ENCODE measurements around the gene PRR18. TPM values are rescaled to one million over a fixed set of nuclear protein-coding genes. Genes with fewer than 3 reads are reported as not detected.

Gene PRR18
- total RNA-seq, 4 donors from 2014 or later = 0.21 to 0.67 (median 0.59) TPM; not detected in 1

- intact Hi-C loops (cut with DNase I) = no loop called here
- TF ChIP-seq POLR2A (IDR thresholded peaks at IDR 0.05) = no peak
- TF ChIP-seq, protein P1, sequence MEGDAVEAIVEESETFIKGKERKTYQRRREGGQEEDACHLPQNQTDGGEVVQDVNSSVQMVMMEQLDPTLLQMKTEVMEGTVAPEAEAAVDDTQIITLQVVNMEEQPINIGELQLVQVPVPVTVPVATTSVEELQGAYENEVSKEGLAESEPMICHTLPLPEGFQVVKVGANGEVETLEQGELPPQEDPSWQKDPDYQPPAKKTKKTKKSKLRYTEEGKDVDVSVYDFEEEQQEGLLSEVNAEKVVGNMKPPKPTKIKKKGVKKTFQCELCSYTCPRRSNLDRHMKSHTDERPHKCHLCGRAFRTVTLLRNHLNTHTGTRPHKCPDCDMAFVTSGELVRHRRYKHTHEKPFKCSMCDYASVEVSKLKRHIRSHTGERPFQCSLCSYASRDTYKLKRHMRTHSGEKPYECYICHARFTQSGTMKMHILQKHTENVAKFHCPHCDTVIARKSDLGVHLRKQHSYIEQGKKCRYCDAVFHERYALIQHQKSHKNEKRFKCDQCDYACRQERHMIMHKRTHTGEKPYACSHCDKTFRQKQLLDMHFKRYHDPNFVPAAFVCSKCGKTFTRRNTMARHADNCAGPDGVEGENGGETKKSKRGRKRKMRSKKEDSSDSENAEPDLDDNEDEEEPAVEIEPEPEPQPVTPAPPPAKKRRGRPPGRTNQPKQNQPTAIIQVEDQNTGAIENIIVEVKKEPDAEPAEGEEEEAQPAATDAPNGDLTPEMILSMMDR (IDR thresholded peaks at IDR 0.05) = no peak
- Histone ChIP-seq H3K27ac (no peak overlapping the region), H3K27me3 (no peaks in the 10 kb centered on the region), H3K9me3 (no peaks in the 10 kb centered on the region), H3K36me3 (no peaks in the 10 kb centered on the region), H3K4me1 (peaks cover 3% of the 10 kb centered on the region in 2 donors), H3K4me3 (replicated peaks in 1 of 3) (no peak overlapping the region)
- no peak for DNase-seq
- WGBS, 2 donors = 88 to 92% methylated on average over 8 to 9 of the region's 9 CpGs
Measured at GRCh38 chr6:166271376-166271765, 36.8 kb downstream of the PRR18 start.

GRCh38 chr6:166270706-166271375 lies 37.4 kb downstream of the PRR18 start:
- H3K9me3 ChIP-seq = no peaks in the 10 kb centered on the region
- H3K27me3 ChIP-seq = no peaks in the 10 kb centered on the region
- H3K4me3 ChIP-seq (replicated peaks in 1 of 3) = no peak overlapping the region
- no peak overlapping the region for H3K27ac ChIP-seq
- intact Hi-C loops (cut with DNase I) = no loop called here
- 86 to 89% methylated on average over 9 of the region's 10 CpGs for WGBS, 2 donors
- H3K36me3 ChIP-seq = no peaks in the 10 kb centered on the region
- peaks cover under 1 to 3% of the 10 kb centered on the region in 2 donors for H3K4me1 ChIP-seq
- no peak for DNase-seq
- TF ChIP-seq, protein P1 (IDR thresholded peaks at IDR 0.05) = no peak
- no peak for TF ChIP-seq POLR2A (IDR thresholded peaks at IDR 0.05)

DNA sequence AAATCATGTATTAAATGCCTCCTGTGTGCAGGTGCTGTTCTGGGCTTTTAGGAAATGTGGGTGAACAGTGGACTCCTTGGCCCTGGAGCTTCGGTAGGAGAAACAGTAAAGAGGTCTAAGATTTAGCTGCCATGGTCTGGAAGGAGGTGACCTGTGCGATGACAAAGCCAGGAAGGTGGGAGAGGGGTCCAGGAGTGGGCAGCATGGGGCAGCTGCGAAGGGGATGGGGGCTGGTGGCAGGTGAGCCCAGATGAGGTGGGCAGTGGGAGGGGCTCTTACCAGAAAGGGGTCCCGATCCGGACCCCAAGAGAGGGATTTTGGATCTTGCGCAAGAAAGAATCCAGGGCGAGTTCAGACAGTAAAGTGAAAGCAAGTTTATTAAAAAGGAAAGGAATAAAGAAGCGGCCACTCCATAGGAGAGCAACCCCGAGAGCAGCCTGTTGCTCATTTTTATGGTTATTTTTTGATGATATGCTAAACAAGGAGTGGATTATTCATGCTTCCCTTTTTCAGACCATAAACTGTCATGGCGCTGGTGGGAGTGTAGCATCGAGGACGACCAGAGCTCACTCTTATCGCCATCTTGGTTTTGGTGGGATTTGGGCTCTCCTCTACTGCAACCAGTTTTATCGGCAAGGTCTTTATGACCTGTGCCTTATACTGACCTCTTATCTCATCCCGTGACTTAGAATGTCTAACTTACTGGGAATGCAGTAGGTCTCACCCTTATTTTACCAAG lies 38.7 kb downstream of the PRR18 start:
- no peak for DNase-seq
- no peaks in the 10 kb centered on the region for H3K9me3 ChIP-seq
- no peak overlapping the region for H3K27ac ChIP-seq
- H3K27me3 ChIP-seq = no peaks in the 10 kb centered on the region
- 79 to 86% methylated on average over 15 of the region's 15 CpGs for WGBS, 2 donors
- H3K4me3 ChIP-seq (replicated peaks in 1 of 3) = no peak overlapping the region
- intact Hi-C loops (cut with DNase I) = no loop called here
- H3K36me3 ChIP-seq = no peaks in the 10 kb centered on the region
- H3K4me1 ChIP-seq = no peaks in the 10 kb centered on the region
- no peak for TF ChIP-seq POLR2A (IDR thresholded peaks at IDR 0.05)
- TF ChIP-seq, protein P1 (IDR thresholded peaks at IDR 0.05) = no peak

DNA sequence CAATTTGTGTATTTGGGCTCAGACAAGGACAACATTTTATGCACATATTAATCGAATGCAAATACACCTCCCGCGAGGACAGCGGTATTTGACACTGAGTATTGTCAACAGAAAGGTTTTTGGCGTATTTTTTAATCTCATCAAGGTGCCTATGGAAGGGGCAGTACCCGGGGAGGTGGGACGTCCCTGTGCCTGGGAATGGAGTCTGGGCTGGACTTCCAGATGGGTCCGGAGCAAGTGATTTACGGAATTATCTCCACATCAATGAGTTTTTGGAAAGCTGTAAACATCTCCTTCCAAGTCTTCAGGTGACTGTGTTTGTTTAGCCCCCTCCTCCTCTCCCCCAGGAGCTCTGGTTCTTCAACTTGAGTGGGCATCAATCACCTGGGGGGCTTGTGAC lies 39.8 kb downstream of the PRR18 start:
- H3K9me3 ChIP-seq = no peaks in the 10 kb centered on the region
- DNase-seq = no peak
- no peaks in the 10 kb centered on the region for H3K36me3 ChIP-seq
- no peaks in the 10 kb centered on the region for H3K4me1 ChIP-seq
- no peak overlapping the region for H3K27ac ChIP-seq
- 17 to 26% methylated on average over 9 of the region's 9 CpGs for WGBS, 2 donors
- H3K4me3 ChIP-seq (replicated peaks in 1 of 3) = no peak overlapping the region
- intact Hi-C loops (cut with DNase I) = no loop called here
- no peaks in the 10 kb centered on the region for H3K27me3 ChIP-seq
- no peak for TF ChIP-seq POLR2A (IDR thresholded peaks at IDR 0.05)
- TF ChIP-seq, protein P1 (IDR thresholded peaks at IDR 0.05) = no peak

DNA sequence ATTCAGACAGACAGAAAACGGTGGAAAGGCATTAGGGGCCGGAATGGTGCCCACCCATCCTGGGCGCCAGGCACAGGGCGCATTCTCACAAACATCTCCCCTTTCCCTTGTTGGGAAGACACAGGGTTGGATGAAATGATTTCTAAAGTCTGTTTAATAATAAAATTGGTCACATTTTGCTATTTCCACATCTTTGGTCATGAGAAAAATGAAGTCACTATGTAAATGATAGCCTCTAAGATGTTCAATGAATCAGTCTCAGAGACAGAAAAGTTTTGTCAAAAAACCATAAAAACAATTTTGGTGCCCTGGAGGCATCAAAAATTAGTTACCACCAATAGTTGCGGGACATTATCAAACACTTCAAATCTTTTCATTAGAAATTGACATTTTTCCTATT lies 40.7 kb downstream of the PRR18 start:
- H3K9me3 ChIP-seq = no peaks in the 10 kb centered on the region
- intact Hi-C loops (cut with DNase I) = no loop called here
- H3K4me1 ChIP-seq = no peaks in the 10 kb centered on the region
- no peak overlapping the region for H3K4me3 ChIP-seq (replicated peaks in 1 of 3)
- no peaks in the 10 kb centered on the region for H3K36me3 ChIP-seq
- no peaks in the 10 kb centered on the region for H3K27me3 ChIP-seq
- TF ChIP-seq, protein P1 (IDR thresholded peaks at IDR 0.05) = no peak
- no peak for TF ChIP-seq POLR2A (IDR thresholded peaks at IDR 0.05)
- WGBS, 2 donors = 95% methylated on average over 5 of the region's 5 CpGs
- H3K27ac ChIP-seq = no peak overlapping the region
- no peak for DNase-seq

All from thyroid gland (tissue), 4 donors.